ENCODE measurements around the gene TCFL5. TPM values are rescaled to one million over a fixed set of nuclear protein-coding genes. Genes with fewer than 3 reads are reported as not detected.

Gene TCFL5
- total RNA-seq, 1 experiment from 2014 or later, result 10.8 TPM

GRCh38 chr20:62835931-62836861, 25.4 kb downstream of the TCFL5 start:
- CTCF ChIA-PET, result interaction anchor here (0.6 to 1.6 kb wide), 3 partner anchors 14 to 173 kb away, joined by 3 to 5 read pairs (median 4); no protein-coding TSS in a partner anchor
- BruUV-seq (replicated peaks), result no TSS peak
- H3K4me3 Mint-ChIP-seq (ENCODE audit: unreplicated experiment), result no peak overlapping the region
- H3K36me3 Mint-ChIP-seq (ENCODE audit: insufficient read depth, unreplicated experiment), result peaks cover 5% of the 10 kb centered on the region
- peaks cover 21% of the 10 kb centered on the region for H3K4me1 Mint-ChIP-seq (ENCODE audit: insufficient read depth, unreplicated experiment)
- POLR2A ChIA-PET, result interaction anchor here (1.0 to 1.8 kb wide), 5 partner anchors 10 to 42 kb away, joined by 3 to 4 read pairs (median 3); partner anchors contain the start of gene TCFL5
- no peaks in the 10 kb centered on the region for H3K9me3 Mint-ChIP-seq (ENCODE audit: unreplicated experiment)
- intact Hi-C loops (cut with micrococcal nuclease), result no loop called here
- no peaks in the 10 kb centered on the region for H3K27me3 Mint-ChIP-seq (ENCODE audit: insufficient read depth, unreplicated experiment)
- no peak for TF ChIP-seq CTCF (IDR thresholded peaks at IDR 0.05; ENCODE audit: unreplicated experiment)
- no peak overlapping the region for H3K27ac Mint-ChIP-seq (ENCODE audit: low read depth, unreplicated experiment)
- DNase-seq (ENCODE audit: unreplicated experiment), result no peak

GRCh38 chr20:62834967-62835730, 26.5 kb downstream of the TCFL5 start:
- no peak overlapping the region for H3K4me3 Mint-ChIP-seq (ENCODE audit: unreplicated experiment)
- no peaks in the 10 kb centered on the region for H3K27me3 Mint-ChIP-seq (ENCODE audit: insufficient read depth, unreplicated experiment)
- H3K36me3 Mint-ChIP-seq (ENCODE audit: insufficient read depth, unreplicated experiment), result peaks cover 5% of the 10 kb centered on the region
- no TSS peak for BruUV-seq (replicated peaks)
- intact Hi-C loops (cut with micrococcal nuclease), result no loop called here
- TF ChIP-seq CTCF (IDR thresholded peaks at IDR 0.05; ENCODE audit: unreplicated experiment), result no peak
- H3K27ac Mint-ChIP-seq (ENCODE audit: low read depth, unreplicated experiment), result no peak overlapping the region
- H3K9me3 Mint-ChIP-seq (ENCODE audit: unreplicated experiment), result no peaks in the 10 kb centered on the region
- ChIA-PET CTCF (interaction anchor here (0.6 to 1.8 kb wide), 5 partner anchors 13 to 219 kb away, joined by 3 to 5 read pairs (median 3); no protein-coding TSS in a partner anchor), POLR2A (interaction anchor here (1.2 to 1.4 kb wide), 3 partner anchors 27 to 32 kb away, joined by 3 to 4 read pairs (median 4); partner anchors contain the start of gene TCFL5)
- no peak for DNase-seq (ENCODE audit: unreplicated experiment)
- H3K4me1 Mint-ChIP-seq (ENCODE audit: insufficient read depth, unreplicated experiment), result peaks cover 21% of the 10 kb centered on the region

GRCh38 chr20:62832951-62833391, 28.7 kb downstream of the TCFL5 start:
- Mint-ChIP-seq H3K27me3 (ENCODE audit: insufficient read depth, unreplicated experiment) (no peaks in the 10 kb centered on the region), H3K36me3 (ENCODE audit: insufficient read depth, unreplicated experiment) (peaks cover 5% of the 10 kb centered on the region), H3K9me3 (ENCODE audit: unreplicated experiment) (no peaks in the 10 kb centered on the region), H3K4me3 (ENCODE audit: unreplicated experiment) (no peak overlapping the region), H3K27ac (ENCODE audit: low read depth, unreplicated experiment) (no peak overlapping the region), H3K4me1 (ENCODE audit: insufficient read depth, unreplicated experiment) (peaks cover 17% of the 10 kb centered on the region)
- intact Hi-C loops (cut with micrococcal nuclease), result no loop called here
- CTCF ChIA-PET, result interaction anchor here (0.6 to 1.7 kb wide), 4 partner anchors 11 to 217 kb away, joined by 3 to 9 read pairs (median 3); no protein-coding TSS in a partner anchor
- no peak for DNase-seq (ENCODE audit: unreplicated experiment)
- POLR2A ChIA-PET, result interaction anchor here (1.0 to 2.3 kb wide), 2 partner anchors 29 to 31 kb away, joined by 5 to 7 read pairs; partner anchors contain the start of gene TCFL5
- BruUV-seq (replicated peaks), result no TSS peak
- TF ChIP-seq CTCF (IDR thresholded peaks at IDR 0.05; ENCODE audit: unreplicated experiment), result no peak

All from MCF 10A (cell line).